GM10266 (cell line): ENCODE measurements around the gene SEZ6.

ENCODE experiments used
- DNase-seq: peaks from one replicate; pipeline ENCODE4 v3.0.0; 2012; ENCODE audit errors: extremely low spot score
- TF ChIP-seq, protein P1 (sequence below): IDR thresholded peaks from 2 replicates; pipeline ENCODE4 v1.5.1; 2012; ENCODE audit warnings: mild to moderate bottlenecking, low read depth; ENCODE audit not compliant: control insufficient read depth, insufficient read depth; ENCODE audit errors: missing control alignments

SEZ6 gene

DNA sequence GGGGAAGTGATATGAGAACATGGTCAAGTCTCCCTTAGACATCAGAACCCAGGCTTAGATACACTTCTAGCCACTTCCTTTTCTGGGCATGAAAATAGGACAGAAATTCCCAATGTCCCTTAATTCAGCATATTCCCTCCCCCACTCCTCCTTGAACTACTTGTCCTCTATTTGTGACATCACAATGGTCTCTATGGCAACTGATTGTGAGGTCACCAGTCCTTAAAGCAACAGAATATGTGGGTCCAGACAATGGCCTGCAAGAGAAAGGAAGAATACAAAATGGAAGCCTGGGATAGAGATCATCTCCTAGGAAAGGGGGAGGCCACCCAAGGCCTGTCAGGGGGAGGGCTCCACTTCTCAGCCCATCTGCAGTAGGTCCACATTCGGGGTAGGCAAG, 6.7 kb upstream of the SEZ6 start:
- DNase-seq, result no peak
- TF ChIP-seq, protein P1, sequence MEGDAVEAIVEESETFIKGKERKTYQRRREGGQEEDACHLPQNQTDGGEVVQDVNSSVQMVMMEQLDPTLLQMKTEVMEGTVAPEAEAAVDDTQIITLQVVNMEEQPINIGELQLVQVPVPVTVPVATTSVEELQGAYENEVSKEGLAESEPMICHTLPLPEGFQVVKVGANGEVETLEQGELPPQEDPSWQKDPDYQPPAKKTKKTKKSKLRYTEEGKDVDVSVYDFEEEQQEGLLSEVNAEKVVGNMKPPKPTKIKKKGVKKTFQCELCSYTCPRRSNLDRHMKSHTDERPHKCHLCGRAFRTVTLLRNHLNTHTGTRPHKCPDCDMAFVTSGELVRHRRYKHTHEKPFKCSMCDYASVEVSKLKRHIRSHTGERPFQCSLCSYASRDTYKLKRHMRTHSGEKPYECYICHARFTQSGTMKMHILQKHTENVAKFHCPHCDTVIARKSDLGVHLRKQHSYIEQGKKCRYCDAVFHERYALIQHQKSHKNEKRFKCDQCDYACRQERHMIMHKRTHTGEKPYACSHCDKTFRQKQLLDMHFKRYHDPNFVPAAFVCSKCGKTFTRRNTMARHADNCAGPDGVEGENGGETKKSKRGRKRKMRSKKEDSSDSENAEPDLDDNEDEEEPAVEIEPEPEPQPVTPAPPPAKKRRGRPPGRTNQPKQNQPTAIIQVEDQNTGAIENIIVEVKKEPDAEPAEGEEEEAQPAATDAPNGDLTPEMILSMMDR, result no peak

DNA sequence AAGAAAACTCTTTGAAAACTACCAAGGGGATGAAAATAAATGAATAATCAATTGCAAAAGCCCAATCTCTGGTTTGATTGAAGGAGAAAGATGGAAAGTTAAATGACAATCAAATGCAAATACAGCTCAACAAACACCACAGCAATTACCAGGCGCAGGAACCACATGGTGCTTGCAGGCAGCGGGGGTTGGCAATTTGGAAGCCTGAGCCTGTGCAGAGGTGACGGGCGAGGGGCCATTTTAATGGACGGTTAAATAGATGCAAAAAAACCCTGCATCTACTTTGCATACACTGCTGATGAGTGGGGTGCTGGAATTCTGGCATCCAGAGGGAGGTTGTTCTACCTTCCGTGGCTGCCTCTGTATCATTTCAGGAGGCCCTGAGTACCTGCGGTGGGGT, 4.8 kb upstream of the SEZ6 start:
- no peak for DNase-seq
- TF ChIP-seq, protein P1, result no peak

- DNase-seq, result no peak
- TF ChIP-seq, protein P1, result no peak
Observed at GRCh38 chr17:29010129-29010528, 4.3 kb upstream of the SEZ6 start.

DNA sequence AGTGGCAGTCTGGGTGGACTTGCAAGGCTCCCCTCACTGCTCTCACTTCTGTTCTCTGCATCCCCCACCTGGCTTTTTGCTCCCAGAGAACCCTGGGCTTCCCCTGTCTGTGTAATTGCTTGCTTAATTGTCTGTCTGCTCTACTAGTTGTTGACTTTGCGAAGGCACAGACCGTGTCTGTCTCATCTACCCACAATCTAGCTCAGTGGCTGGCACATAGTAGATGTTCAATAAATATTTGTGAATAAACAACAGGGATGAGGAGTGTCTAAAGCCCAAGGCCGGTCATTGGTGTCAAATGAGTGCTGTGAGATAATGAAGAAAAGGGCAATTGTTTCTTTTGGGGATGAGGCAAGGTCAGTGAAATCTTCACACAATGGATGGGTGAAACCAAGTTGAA, 2.8 kb upstream of the SEZ6 start:
- TF ChIP-seq, protein P1, result no peak

DNA sequence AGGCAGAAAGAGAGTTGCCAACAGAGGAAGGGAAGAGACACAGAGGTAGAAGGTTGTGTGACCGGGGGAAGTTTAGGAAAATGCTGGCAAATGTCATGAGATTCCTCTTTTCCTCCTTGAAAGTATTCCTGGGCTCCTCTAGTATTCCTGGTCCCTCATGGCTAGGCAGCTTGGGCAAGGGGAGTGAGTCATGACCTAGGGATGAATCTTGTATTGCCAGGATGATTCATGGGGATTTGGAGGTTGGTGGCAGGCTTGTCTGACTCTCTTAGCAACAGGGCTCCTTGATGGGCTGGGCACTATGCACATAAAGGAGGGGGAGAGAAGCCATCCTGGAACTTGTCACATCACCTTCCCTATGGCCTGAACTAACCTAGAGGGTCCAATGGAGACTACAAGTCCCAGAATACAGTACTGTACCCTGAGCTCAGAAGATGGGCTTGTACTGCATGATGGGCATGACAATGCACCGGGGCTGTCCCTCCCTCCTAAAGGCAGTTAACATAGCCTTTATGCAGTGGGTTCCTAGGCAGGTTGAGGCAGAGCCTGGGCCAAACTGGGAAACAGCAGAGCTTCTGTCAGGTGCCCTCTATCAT, 2.1 kb upstream of the SEZ6 start:
- TF ChIP-seq, protein P1, result no peak
- DNase-seq, result no peak

More for the DNA sequence above, 2.8 kb upstream of the SEZ6 start:
- no peak for DNase-seq

DNA sequence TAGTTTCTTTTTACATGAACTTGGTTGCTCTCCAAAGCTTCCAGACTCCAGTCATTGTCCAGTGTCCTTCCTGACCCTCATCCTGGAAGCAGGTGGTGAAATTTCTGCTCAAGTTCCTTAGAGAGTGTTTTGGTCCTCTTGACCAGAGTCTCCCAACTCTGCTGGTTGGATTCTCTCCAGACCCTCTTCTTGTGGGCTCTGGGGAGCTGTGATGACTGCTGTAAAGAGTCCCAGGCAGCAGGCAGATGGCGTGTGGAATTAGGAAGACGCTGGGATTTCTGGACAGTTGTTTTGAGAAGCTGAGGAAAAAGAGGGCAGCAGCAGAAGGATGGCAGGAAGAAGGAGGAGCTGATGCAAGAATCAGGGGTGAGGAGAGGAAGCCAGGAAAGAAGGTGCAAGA, 1.6 kb upstream of the SEZ6 start:
- TF ChIP-seq, protein P1, result no peak
- no peak for DNase-seq

GRCh38 chr17:29004081-29004692, 1.6 kb downstream of the SEZ6 start:
- TF ChIP-seq, protein P1, result no peak
- DNase-seq, result no peak
